Astrocyte of the cerebellum (primary cell): Measurements from ENCODE around the gene CNGA4.
A peak's percentile ranks its signal among the peaks of the same experiment; 100 is the strongest.

Experiments
- DNase-seq: peaks from one replicate; pipeline ENCODE4 v3.0.0-alpha.2; 2011; ENCODE audit warnings: low read depth
- H3K4me3 ChIP-seq: 2 replicates; pipeline ENCODE4 v1.5.1; 2011; ENCODE audit warnings: mild to moderate bottlenecking, low read depth, low read length, moderate library complexity
- in situ Hi-C: cut with HindIII; loops from 2 replicates; pipeline ENCODE4 v1.10.0; 2017; ENCODE audit warnings: low sequenced_read_pairs
- TF ChIP-seq, protein P1 (sequence below): IDR thresholded peaks from 2 replicates; pipeline ENCODE4 v1.5.1; 2012; ENCODE audit warnings: low read length, low read depth, moderate library complexity, mild to moderate bottlenecking; ENCODE audit errors: missing control alignments

CNGA4 gene

DNA sequence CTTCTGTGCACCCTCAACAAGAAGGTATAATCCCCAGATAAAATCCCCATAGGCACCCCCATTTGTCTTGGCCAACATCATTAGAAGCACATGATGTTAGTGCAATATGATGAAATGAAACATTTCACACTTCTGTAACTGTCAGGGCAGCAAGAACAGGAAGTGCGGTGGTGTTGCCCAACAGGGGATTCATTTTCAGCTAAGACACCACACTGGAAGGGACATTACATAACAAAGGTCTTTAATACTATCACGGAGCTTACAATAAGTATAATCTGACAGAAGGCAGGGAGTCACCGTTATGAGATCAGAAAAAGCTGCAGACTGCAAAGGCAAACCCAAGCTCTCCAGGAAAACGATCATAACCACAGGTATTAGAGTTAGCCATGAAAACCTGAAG is 37.9 kb upstream of the CNGA4 start:
- DNase-seq: no peak
- TF ChIP-seq, protein P1, sequence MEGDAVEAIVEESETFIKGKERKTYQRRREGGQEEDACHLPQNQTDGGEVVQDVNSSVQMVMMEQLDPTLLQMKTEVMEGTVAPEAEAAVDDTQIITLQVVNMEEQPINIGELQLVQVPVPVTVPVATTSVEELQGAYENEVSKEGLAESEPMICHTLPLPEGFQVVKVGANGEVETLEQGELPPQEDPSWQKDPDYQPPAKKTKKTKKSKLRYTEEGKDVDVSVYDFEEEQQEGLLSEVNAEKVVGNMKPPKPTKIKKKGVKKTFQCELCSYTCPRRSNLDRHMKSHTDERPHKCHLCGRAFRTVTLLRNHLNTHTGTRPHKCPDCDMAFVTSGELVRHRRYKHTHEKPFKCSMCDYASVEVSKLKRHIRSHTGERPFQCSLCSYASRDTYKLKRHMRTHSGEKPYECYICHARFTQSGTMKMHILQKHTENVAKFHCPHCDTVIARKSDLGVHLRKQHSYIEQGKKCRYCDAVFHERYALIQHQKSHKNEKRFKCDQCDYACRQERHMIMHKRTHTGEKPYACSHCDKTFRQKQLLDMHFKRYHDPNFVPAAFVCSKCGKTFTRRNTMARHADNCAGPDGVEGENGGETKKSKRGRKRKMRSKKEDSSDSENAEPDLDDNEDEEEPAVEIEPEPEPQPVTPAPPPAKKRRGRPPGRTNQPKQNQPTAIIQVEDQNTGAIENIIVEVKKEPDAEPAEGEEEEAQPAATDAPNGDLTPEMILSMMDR: no peak
- H3K4me3 ChIP-seq: no peak overlapping the region
- in situ Hi-C loops: no loop called here

DNA sequence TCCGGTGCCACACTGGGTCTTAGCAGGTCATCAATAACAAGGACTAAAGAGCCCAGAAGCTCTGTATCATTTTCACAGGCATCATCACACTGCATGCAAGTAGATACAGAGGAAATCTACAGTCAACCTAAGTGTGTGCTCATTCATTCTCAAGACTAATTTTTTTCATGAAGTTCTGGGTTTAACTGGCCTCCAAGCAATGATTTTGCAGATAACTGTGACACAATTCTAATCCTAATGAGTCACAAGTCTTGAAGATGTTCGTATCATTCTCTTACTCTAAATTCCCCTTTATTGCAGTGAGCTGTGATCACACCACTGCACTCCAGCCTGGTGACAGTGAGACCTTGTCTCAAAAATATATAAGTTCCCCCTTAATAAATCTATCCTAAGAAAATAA is 37.4 kb upstream of the CNGA4 start:
- in situ Hi-C loops: no loop called here
- H3K4me3 ChIP-seq: no peak overlapping the region
- no peak for DNase-seq
- TF ChIP-seq, protein P1: no peak

DNA sequence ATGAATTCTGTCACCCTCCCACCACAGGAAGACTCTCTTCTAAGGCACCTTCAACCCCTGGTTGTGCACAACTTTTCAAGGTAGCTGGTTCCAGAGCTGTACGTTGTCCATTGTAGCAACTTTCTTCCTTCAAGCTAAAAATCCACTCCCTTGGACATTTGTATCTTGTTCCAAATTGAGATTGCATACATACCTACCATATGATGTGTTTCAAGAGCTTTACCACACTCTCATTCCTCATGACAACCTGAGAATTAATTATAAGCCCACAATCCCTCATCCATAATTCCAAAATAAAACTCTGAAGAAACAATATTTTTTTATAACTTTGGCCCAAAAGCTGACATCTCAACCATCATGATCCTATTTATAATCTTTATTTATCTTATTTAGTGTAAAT is 36.8 kb upstream of the CNGA4 start:
- no peak overlapping the region for H3K4me3 ChIP-seq
- peak; percentile 27 for DNase-seq
- TF ChIP-seq, protein P1: no peak
- in situ Hi-C loops: no loop called here

DNA sequence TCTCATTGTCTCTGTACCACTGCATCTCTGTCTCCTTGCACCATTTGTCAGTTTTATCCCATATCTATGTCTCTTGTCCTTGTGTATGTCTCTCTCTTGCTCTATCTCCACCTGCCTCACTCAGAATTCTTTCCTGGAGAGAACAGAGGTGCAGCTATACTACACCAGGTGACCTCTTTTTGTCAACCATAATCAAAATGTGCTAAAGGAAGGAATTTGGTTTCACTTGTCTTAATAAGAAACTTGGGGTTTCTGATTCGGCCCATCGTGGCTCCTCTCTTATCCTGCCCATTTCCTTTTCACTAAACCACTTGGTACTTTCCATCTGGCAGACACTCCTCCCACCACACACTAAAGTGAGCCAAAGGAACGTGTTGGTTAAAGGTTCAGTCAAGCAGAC is 35.6 kb upstream of the CNGA4 start:
- H3K4me3 ChIP-seq: no peak overlapping the region
- TF ChIP-seq, protein P1: no peak
- in situ Hi-C loops: no loop called here
- no peak for DNase-seq

DNA sequence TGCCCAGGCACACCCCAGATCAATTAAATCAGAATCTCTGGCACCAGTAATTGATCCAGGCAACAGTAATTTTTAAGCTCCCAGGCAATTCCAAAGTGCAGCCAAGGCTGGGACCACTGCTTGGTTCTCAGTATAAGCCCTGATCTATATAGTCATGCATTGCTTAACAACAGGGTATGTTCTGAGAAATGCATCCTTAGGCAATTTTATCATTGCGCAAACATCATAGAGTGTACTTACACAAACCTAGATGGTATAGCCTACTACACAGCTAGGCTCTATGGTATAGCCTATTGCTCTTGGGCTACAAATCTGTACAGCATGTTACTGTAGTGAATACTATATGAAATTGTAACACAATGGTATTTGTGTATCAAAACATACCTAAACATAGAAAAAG is 34.2 kb upstream of the CNGA4 start:
- H3K4me3 ChIP-seq: no peak overlapping the region
- DNase-seq: no peak
- TF ChIP-seq, protein P1: no peak
- in situ Hi-C loops: no loop called here

DNA sequence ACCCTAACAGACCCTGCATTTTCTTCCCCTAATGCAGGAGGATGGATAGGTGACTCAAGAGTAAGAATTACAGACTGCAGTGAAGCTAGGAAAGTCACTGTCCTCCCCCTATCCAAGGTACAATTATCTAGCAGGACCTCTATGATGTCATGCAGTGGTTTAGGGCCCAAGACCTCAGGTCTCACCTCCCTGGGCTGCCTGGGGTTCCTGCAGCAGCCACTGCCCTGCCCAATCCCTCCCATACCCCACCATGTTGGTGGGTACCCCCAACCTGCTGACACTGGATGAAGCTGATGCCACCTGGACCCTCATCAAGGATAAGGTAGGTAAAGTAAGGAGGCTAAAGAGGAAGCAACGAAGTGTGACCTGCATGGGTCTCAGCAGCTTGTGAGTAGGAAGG is 33.5 kb upstream of the CNGA4 start, which contains the start of gene C11orf42:
C11orf42 (plus strand) TSS at position 192 of the 400 bp plus-strand sequence; CDS start at position 251, 59 bp downstream.
- no peak within 1 kb of the TSS for H3K4me3 ChIP-seq
- TF ChIP-seq, protein P1: no peak
- in situ Hi-C loops: no loop called here
- DNase-seq: no peak

DNA sequence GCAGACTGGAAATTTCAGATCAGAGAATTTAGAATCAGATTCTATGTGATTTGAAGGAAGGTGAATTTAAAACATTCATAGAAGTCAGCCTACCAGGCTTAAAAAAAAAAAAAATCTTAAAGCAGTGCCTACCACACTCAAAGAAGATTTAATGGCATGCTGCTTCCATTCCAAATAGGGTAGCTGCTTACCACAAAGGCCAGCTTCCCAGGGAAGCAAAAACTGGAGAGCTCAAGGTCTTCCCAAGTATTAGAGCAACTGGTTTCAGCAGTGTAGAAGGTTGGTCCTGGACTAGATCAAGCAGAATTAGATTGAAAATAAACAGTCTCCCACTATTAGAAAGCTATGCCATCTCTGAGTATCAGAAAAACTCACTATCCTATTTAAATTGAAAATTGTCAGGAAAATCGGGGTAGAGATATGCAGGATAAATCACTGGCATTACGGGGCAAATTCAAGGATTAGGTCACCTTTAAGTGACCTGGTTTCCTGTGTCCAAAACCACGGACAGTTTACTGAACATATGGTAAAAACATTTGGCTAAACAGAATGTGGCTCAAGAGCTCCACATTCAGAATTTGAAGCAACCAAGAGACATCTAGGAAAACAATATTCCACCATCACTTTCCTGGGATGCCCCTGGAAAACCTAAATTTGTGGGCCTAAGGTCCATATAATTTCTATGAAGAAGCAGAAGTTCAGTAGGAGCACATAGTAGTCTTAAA is 32.3 kb upstream of the CNGA4 start:
- in situ Hi-C loops: no loop called here
- H3K4me3 ChIP-seq: no peak overlapping the region
- TF ChIP-seq, protein P1: no peak
- no peak for DNase-seq
